Measurements from ENCODE around the gene PCP2.

Gene PCP2

GRCh38 chr19:7633698-7634097, at the start of gene PCP2:
Gene PCP2 (minus strand): TSS chr19:7633719. CDS start chr19:7633457, 262 bp downstream.
- DNase-seq (ENCODE audit: low spot score) = no peak

- DNase-seq (ENCODE audit: low spot score) = no peak
Observed at GRCh38 chr19:7682175-7682855, 48.8 kb upstream of the PCP2 start.

GRCh38 chr19:7681340-7682174, 48.0 kb upstream of the PCP2 start:
- DNase-seq (ENCODE audit: low spot score) = peak; percentile 63

- DNase-seq (ENCODE audit: low spot score) = peak; percentile 67
Observed at GRCh38 chr19:7680606-7681339, 47.3 kb upstream of the PCP2 start, which contains the start of gene TRAPPC5. Gene TRAPPC5 (plus strand): TSS chr19:7680833. CDS start chr19:7682254, 1,421 bp downstream.

GRCh38 chr19:7679771-7680605, 46.5 kb upstream of the PCP2 start:
- no peak for DNase-seq (ENCODE audit: low spot score)

- no peak for DNase-seq (ENCODE audit: low spot score)
Observed at GRCh38 chr19:7678971-7679751, 45.6 kb upstream of the PCP2 start.

- DNase-seq (ENCODE audit: low spot score) = no peak
Observed at GRCh38 chr19:7677669-7678311, 44.3 kb upstream of the PCP2 start.

GRCh38 chr19:7676854-7677253, 43.3 kb upstream of the PCP2 start, which contains the start of gene MCEMP1:
Gene MCEMP1 (plus strand): TSS chr19:7677090. CDS start chr19:7677121, 31 bp downstream.
- no peak for DNase-seq (ENCODE audit: low spot score)

- DNase-seq (ENCODE audit: low spot score) = no peak
Observed at GRCh38 chr19:7676376-7676775, 42.9 kb upstream of the PCP2 start.

- DNase-seq (ENCODE audit: low spot score) = peak; percentile 8
Observed at GRCh38 chr19:7674010-7675005, 40.8 kb upstream of the PCP2 start.

- DNase-seq (ENCODE audit: low spot score) = no peak
Observed at GRCh38 chr19:7672522-7672921, 39.0 kb upstream of the PCP2 start.

GRCh38 chr19:7670790-7671189, 37.3 kb upstream of the PCP2 start:
- no peak for DNase-seq (ENCODE audit: low spot score)

- DNase-seq (ENCODE audit: low spot score) = no peak
Observed at GRCh38 chr19:7670150-7670783, 36.7 kb upstream of the PCP2 start.

- DNase-seq (ENCODE audit: low spot score) = no peak
Observed at GRCh38 chr19:7669641-7670040, 36.1 kb upstream of the PCP2 start.

GRCh38 chr19:7668842-7669241, 35.3 kb upstream of the PCP2 start, which contains the start of gene RETN:
Gene RETN (plus strand): TSS chr19:7669049. CDS start chr19:7669327, 278 bp downstream.
- DNase-seq (ENCODE audit: low spot score) = no peak

- no peak for DNase-seq (ENCODE audit: low spot score)
Observed at GRCh38 chr19:7665076-7665475, 31.6 kb upstream of the PCP2 start.

GRCh38 chr19:7663706-7664105, 30.2 kb upstream of the PCP2 start:
- no peak for DNase-seq (ENCODE audit: low spot score)

GRCh38 chr19:7662657-7663056, 29.1 kb upstream of the PCP2 start:
- no peak for DNase-seq (ENCODE audit: low spot score)
